Stimulated activated CD4-positive, alpha-beta T cell treated with anti-CD3 and anti-CD28 coated beads, TNF-alpha, amount 100 ng/mL, for 24 hours (primary cell): ENCODE data around the gene MTFMT.

Experiments
- DNase-seq, 3 experiments: peaks; one replicate each; pipeline ENCODE4 v3.0.0-alpha.2; 2020; ENCODE audit warnings: low read depth in 3 of 3

MTFMT gene

GRCh38 chr15:64987136-64987535 is 42.3 kb downstream of the MTFMT start:
- no peak for DNase-seq

GRCh38 chr15:64985366-64986033 is 43.9 kb downstream of the MTFMT start:
- DNase-seq = no peak

- no peak for DNase-seq
Observed at GRCh38 chr15:64982472-64982871, 47.0 kb downstream of the MTFMT start.

- no peak for DNase-seq
Observed at GRCh38 chr15:64981812-64982431, 47.5 kb downstream of the MTFMT start.

GRCh38 chr15:64979252-64979710 is 50.2 kb downstream of the MTFMT start:
- DNase-seq = no peak

DNA sequence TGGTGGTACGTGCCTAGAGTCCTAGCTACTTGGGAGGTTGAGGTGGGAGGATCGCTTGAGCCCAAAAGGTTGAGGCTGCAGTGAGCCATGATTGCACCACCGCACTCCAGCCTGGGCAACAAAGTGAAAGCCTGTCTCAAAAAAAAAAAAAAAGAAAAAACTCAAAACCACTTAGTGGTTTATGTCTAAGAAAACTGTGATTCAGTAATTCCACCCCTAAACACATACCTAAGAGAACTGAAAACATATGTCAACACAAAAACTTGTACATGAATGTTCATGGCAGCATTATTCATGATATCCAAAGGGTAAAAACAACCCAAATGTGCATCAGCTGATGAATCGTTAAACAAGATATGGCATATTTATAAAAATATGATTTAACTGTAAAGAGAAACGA is 54.0 kb downstream of the MTFMT start:
- no peak for DNase-seq

- no peak for DNase-seq
Observed at GRCh38 chr15:64970698-64971097, 58.7 kb downstream of the MTFMT start.

DNA sequence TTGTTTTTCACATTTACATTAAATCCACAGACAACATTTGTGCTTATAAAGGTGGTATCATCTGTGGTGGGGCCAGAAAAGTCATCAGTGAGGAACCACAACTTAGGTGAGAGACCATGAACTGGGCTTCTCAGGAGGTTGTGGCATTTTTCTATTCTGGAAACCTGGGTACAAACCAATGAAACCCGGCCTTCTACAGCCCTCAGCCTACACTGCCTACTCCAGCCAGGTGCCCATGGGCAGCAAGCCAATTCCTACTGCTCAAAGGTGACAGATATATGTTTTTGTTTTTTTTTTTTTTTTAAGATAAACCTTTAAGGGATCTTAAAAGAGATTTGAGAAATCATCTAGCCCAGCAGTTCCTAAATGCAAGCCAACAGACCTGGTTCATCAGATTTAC is 60.0 kb downstream of the MTFMT start:
- DNase-seq = no peak

GRCh38 chr15:64961013-64961412 is 68.4 kb downstream of the MTFMT start:
- no peak for DNase-seq

- DNase-seq = no peak
Observed at GRCh38 chr15:64960153-64960552, 69.3 kb downstream of the MTFMT start.

GRCh38 chr15:64959128-64959527 is 70.3 kb downstream of the MTFMT start:
- no peak for DNase-seq

GRCh38 chr15:64954395-64954794 is 75.0 kb downstream of the MTFMT start:
- no peak for DNase-seq

- no peak for DNase-seq
Observed at GRCh38 chr15:64951777-64952418, 77.5 kb downstream of the MTFMT start.
